Aorta (tissue), 5 donors: Measurements from ENCODE around the gene IL16. TPM values are rescaled to one million over a fixed set of nuclear protein-coding genes. Genes with fewer than 3 reads are reported as not detected.
A peak's percentile ranks its signal among the peaks of the same experiment; 100 is the strongest.

ENCODE experiments used
- ATAC-seq: fragments of 200-7000 bp; cut with Tn5 transposase; one replicate; pipeline ENCODE4 v1.9.1; 2022; ENCODE audit warnings: moderate library complexity; ENCODE audit not compliant: low FRiP score
- DNase-seq, 2 donors: peaks; one replicate each; pipeline ENCODE4 v3.0.0-alpha.2; 2020
- H3K27ac ChIP-seq, 2 donors: one replicate each; pipeline ENCODE4 v1.5.1; 2013; ENCODE audit warnings: low read length in 2 of 2, mild to moderate bottlenecking in 2 of 2, moderate library complexity in 2 of 2, control low read depth in 1 of 2, inconsistent platforms in 1 of 2, low read depth in 1 of 2
- H3K27me3 ChIP-seq, 2 donors: one replicate each; pipeline ENCODE4 v1.6.1; 2013; ENCODE audit warnings: control low read depth in 1 of 2, low read length in 1 of 2, mild to moderate bottlenecking in 1 of 2, moderate library complexity in 1 of 2; ENCODE audit not compliant: insufficient read depth in 2 of 2, control insufficient read depth in 1 of 2
- H3K36me3 ChIP-seq, 2 donors: one replicate each; pipeline ENCODE4 v1.6.1; 2013; ENCODE audit warnings: control low read depth in 1 of 2, low read length in 1 of 2, mild to moderate bottlenecking in 1 of 2; ENCODE audit not compliant: insufficient read depth in 2 of 2, control insufficient read depth in 1 of 2
- H3K4me1 ChIP-seq, 2 donors: one replicate each; pipeline ENCODE4 v1.6.1; 2013; ENCODE audit warnings: low read length in 2 of 2, control low read depth in 1 of 2, mild to moderate bottlenecking in 1 of 2, moderate library complexity in 1 of 2; ENCODE audit not compliant: insufficient read depth in 2 of 2, control insufficient read depth in 1 of 2
- H3K4me3 ChIP-seq, 2 donors: one replicate each; pipeline ENCODE4 v1.5.1; 2013; ENCODE audit warnings: low read length in 2 of 2, control low read depth in 1 of 2, mild to moderate bottlenecking in 1 of 2
- H3K9me3 ChIP-seq: one replicate; pipeline ENCODE4 v1.6.1; 2013; ENCODE audit warnings: mild to moderate bottlenecking, low read length; ENCODE audit not compliant: control insufficient read depth
- WGBS, 2 donors: extraction: QIAGEN DNeasy Blood & Tissue Kit; methylation state at CpG; one replicate each; pipeline ENCODE4 v1.1.7; 2013; 5-methylcytosine and 5-hydroxymethylcytosine counted together
- intact Hi-C, 2 donors: fragments of 100-400 bp; cut with DNase I; formaldehyde crosslinking; loops; one replicate each; pipeline versions ENCODE4 v1.14.2 to v1.15.0; 2022
- polyA plus RNA-seq, 2 donors: library from polyadenylated mRNA; stranded (reverse); fragments of 200-250 nt; gene quantifications; one replicate each; pipeline ENCODE4 v1.2.3, GENCODE V29; 2013
- total RNA-seq, 2 donors: library from RNA; stranded (reverse); fragmentation: NEBNext Ultra II Directional; extraction: Animal tissue kit (Norgen Biotek cat#: 25700); gene quantifications; one replicate each; pipeline ENCODE4 v1.2.1, GENCODE V29; 2021
- donor health status: healthy with polysubstance abuse.
- donor health status: Bipolar disorder and iron deficiency.
- donor health status: DM: no; HTN: no; CAD: no.
- donor health status: DM: no; HTN: no; CAD: no.
- donor health status: DM: yes; HTN: yes; CAD: no.

The IL16 gene
- total and polyA plus RNA-seq, 4 donors = 5.3 to 19.5 (median 7.8) TPM

DNA sequence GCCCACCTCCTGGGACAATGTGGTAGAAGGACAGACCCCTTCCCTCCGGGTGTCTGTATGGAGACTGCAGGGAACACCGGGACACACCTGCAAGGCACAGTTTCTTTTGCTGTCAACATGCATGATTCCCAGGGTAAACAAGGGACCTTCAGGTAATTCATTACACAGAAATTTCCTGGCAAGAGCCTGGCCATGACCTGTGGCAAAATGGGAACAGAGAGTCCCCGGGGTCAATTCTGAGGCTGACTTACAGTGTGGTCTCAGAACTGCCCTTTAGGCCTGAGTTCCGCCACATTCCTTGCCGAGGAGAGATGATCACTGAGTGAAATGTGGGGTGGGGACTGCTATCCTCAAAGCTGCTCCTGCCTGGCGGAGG lies 121.0 kb downstream of the IL16 start:
- no peak overlapping the region for H3K27ac ChIP-seq
- WGBS, 2 donors = 82 to 91% methylated on average over 6 of the region's 6 CpGs
- ATAC-seq (no peak), DNase-seq (no peak)
- H3K4me1 ChIP-seq = no peaks in the 10 kb centered on the region
- H3K36me3 ChIP-seq = peaks cover 2 to 3% of the 10 kb centered on the region in 2 donors
- H3K4me3 ChIP-seq = no peak overlapping the region
- H3K27me3 ChIP-seq = no peaks in the 10 kb centered on the region
- H3K9me3 ChIP-seq = no peaks in the 10 kb centered on the region
- intact Hi-C loops = no loop called here

DNA sequence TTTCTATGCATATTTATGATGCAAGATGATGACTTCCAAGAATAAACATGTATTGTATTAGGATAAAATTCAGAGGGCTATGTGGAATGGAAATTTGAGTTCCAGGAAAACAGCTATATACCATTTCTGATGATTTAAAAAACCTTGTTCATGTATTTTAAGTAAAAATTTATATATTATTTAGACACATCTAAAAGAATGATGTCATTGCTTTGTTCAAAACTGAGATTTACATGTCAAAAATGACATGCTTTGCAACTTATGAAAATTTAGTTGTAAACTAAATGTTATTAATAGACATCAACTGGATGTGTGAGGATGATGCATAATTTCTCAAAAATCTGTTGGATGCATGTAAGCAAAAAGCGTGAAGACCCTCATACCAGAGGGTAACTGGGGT lies 125.0 kb downstream of the IL16 start:
- intact Hi-C loops = no loop called here
- DNase-seq (no peak), ATAC-seq (no peak)
- Histone ChIP-seq H3K9me3 (no peaks in the 10 kb centered on the region), H3K4me3 (no peak overlapping the region), H3K27me3 (no peaks in the 10 kb centered on the region), H3K4me1 (no peaks in the 10 kb centered on the region), H3K36me3 (peaks cover 2 to 3% of the 10 kb centered on the region in 2 donors), H3K27ac (no peak overlapping the region)
- WGBS, 2 donors = 89 to 92% methylated on average over 1 of the region's 1 CpG

DNA sequence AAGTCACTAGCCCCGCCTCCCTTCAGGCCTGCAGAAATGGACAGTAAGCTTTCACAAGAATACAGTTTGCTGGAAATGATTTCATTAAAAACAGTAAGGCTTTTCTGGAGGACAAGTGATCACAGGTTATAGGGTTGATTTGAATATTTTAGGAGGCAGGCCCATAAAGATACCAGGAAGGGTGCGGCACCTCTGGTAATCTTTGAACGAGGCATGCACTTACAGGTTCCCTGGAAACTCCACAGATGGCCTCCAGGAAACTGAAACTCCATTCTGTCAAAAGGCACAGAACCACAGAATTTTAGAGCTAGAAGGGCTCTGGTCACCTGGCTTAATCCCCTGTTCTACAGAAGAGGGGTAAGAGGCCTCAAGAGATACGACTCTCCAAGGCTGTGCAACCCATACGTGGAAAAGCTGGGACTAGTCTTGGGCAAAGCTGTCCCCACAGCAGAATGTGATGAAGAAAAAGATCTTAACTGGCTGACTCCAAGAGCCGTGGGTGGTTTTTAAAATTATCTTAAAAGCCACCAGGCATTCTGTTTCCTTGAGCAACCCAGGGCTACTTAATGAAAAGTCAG lies 126.1 kb downstream of the IL16 start:
- DNase-seq (no peak), ATAC-seq (no peak)
- peaks cover 1 to 3% of the 10 kb centered on the region in 2 donors for H3K36me3 ChIP-seq
- intact Hi-C loops = no loop called here
- no peaks in the 10 kb centered on the region for H3K4me1 ChIP-seq
- no peak overlapping the region for H3K4me3 ChIP-seq
- H3K9me3 ChIP-seq = no peaks in the 10 kb centered on the region
- WGBS, 2 donors = 65% methylated on average over 6 of the region's 6 CpGs
- no peak overlapping the region for H3K27ac ChIP-seq
- no peaks in the 10 kb centered on the region for H3K27me3 ChIP-seq

DNA sequence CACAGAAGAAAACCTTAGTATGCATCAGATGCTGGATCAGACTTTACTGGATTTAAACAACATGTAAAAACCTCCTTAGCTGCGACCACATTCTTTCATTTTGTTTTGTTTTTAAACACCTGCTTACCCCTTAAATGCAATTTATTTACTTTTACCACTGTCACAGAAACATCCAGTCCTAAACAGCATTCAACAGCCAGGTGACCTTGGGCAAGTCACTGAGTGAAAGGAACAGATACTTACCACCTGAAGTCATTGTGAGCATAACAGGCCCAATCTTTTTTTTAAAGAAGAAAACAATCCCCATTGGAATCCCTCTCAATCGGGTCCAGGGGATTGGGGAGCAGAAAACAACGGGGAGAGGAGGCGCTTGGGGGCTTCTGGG lies 126.9 kb downstream of the IL16 start:
- DNase-seq (no peak), ATAC-seq (peak; percentile 3)
- peak overlapping the region; percentile 2 to 57 for H3K4me3 ChIP-seq
- WGBS, 2 donors = 13 to 17% methylated on average over 4 of the region's 4 CpGs
- H3K27ac ChIP-seq = no peak overlapping the region
- H3K9me3 ChIP-seq = no peaks in the 10 kb centered on the region
- intact Hi-C loops = no loop called here
- H3K4me1 ChIP-seq = no peaks in the 10 kb centered on the region
- H3K36me3 ChIP-seq = peaks cover 0 to 3% of the 10 kb centered on the region in 2 donors
- no peaks in the 10 kb centered on the region for H3K27me3 ChIP-seq

DNA sequence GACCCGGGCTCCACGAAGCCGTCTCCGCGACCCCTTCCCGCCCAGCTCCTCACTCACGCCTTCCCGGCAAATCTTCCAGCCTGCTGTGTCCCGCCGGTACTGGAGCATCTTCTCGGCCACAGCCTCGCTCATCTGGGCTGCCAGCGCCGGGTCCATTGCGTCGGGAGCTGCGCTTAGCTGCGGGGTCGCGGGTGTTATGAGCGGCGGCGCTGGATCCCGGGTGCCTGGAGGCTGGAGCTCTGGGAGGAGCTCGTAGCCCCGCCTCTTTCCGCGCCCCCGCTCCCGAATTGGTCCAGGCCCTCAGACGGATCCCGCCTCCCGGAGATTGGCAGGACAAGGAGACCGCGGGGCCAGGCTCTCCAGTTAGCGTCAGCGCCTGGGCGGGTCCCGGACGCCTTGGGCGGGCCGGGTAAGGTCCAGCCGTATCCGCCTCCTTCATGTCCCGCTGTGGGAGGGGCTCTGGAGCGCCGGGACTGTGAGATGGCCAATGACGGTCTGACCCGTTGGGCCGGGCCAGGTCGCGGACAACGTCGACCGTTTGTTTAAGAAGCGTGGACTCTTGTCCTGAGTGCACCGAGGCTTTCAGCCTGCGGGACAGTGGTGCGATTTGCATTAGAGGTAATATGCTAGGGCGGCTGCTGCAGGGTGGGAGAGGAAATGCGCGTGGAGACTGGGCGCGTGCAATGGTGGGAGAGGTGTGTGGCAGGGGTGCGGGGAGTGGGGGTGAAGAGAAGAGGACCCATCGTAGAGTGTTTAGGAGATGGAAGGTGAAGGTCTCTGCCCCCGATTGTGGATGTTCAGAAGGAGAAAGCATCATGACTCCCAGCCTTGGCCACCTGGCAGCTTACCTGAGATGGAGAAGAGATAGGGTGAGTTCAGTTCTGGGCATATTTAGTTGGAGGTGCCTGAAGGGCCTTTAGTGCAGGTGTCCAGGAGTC lies 127.5 kb downstream of the IL16 start, which contains the start of gene STARD5:
Gene STARD5, minus strand, starts transcription at position 198 of the 938 bp plus-strand sequence. Its CDS starts 42 bp downstream, at position 156.
- Histone ChIP-seq H3K27me3 (no peaks in the 10 kb centered on the region), H3K4me1 (no peaks in the 10 kb centered on the region), H3K36me3 (peaks cover 0 to 3% of the 10 kb centered on the region in 2 donors), H3K9me3 (no peaks in the 10 kb centered on the region), H3K27ac (peak within 1 kb of the TSS in 1 of 2 donors; percentile 22), H3K4me3 (peak within 1 kb of the TSS; percentile 2 to 57)
- 1% methylated on average over 67 of the region's 67 CpGs for WGBS, 2 donors
- DNase-seq (peak; percentile 100), ATAC-seq (peak; percentile 99)
- intact Hi-C loops = loop anchor here in 1 of 2 donors (1.0 kb wide), 1 partner anchor 11 kb away; no protein-coding TSS in a partner anchor

DNA sequence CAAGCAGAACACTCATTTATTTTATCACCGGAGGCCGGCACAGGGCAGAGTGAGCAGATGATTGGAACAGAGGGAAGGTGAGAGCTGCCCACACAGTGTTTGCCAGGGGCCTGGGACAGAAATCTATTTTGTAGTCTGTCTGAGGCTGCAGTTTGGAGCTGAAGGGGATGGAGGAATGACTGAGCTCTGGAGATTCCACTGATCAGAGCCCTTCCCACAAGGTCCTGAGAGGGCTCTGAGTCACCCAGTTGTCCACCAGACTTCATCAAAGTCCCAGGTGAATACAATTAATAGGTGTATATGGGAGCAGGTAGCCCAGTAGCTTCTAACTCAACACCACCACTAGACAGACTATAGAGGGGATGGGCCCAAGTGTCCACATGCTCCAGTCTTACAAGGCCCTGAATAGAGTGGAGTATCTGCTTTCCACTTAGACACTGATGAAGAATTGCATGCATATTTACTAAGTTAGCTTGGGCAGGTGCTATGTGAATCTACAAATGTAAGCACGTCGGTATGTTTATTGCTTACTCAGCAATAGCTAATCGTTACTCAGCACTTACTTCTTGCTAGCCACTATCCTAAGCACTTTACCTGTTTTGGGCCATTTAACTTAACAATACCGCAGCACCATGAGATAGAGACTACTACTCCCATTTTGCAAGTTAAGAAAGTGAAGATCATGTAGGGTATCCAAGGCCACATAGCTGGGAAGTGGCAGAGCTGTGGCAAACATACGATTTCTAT lies 130.0 kb downstream of the IL16 start:
- no peaks in the 10 kb centered on the region for H3K27me3 ChIP-seq
- ATAC-seq (no peak), DNase-seq (no peak)
- H3K36me3 ChIP-seq = no peaks in the 10 kb centered on the region
- no peaks in the 10 kb centered on the region for H3K9me3 ChIP-seq
- H3K27ac ChIP-seq = no peak overlapping the region
- H3K4me3 ChIP-seq = no peak overlapping the region
- WGBS, 2 donors = 88% methylated on average over 7 of the region's 7 CpGs
- no peaks in the 10 kb centered on the region for H3K4me1 ChIP-seq
- intact Hi-C loops = no loop called here

GRCh38 chr15:81327516-81327915 lies 130.8 kb downstream of the IL16 start:
- Histone ChIP-seq H3K4me1 (no peaks in the 10 kb centered on the region), H3K4me3 (no peak overlapping the region), H3K27ac (no peak overlapping the region), H3K9me3 (no peaks in the 10 kb centered on the region), H3K36me3 (no peaks in the 10 kb centered on the region), H3K27me3 (no peaks in the 10 kb centered on the region)
- ATAC-seq = no peak
- WGBS, 2 donors = 67 to 68% methylated on average over 3 of the region's 3 CpGs
- no peak for DNase-seq
- intact Hi-C loops = no loop called here

GRCh38 chr15:81329446-81329845 lies 132.8 kb downstream of the IL16 start:
- intact Hi-C loops = no loop called here
- Histone ChIP-seq H3K9me3 (no peaks in the 10 kb centered on the region), H3K4me3 (no peak overlapping the region), H3K4me1 (no peaks in the 10 kb centered on the region), H3K27ac (no peak overlapping the region), H3K36me3 (no peaks in the 10 kb centered on the region), H3K27me3 (no peaks in the 10 kb centered on the region)
- DNase-seq (no peak), ATAC-seq (no peak)
- 98 to 100% methylated on average over 2 of the region's 2 CpGs for WGBS, 2 donors
